Astrocyte (in vitro differentiated cells and primary cell): ENCODE measurements around the gene PTPRZ1.
A peak's percentile ranks its signal among the peaks of the same experiment; 100 is the strongest.

ENCODE experiments used
- CTCF ChIP-seq: IDR thresholded peaks from 2 replicates; pipeline ENCODE4 v1.5.1; 2011; ENCODE audit warnings: low read depth, mild to moderate bottlenecking, inconsistent platforms, low read length, moderate library complexity; ENCODE audit not compliant: insufficient read depth
- EZH2 ChIP-seq: IDR thresholded peaks from 2 replicates; pipeline ENCODE4 v1.6.1; 2012; ENCODE audit warnings: mild to moderate bottlenecking, low read length, inconsistent platforms; ENCODE audit not compliant: insufficient read depth

- TF ChIP-seq CTCF: peak; percentile 88
- no peak for TF ChIP-seq EZH2
Observed at GRCh38 chr7:121994625-121995410, 121.9 kb downstream of the PTPRZ1 start.
